ENCODE data around the gene GTPBP4. TPM values are rescaled to one million over a fixed set of nuclear protein-coding genes. Genes with fewer than 3 reads are reported as not detected.
"Not testable (repeated sequence)": the region's sequence is repeated elsewhere in the genome, so short reads cannot be mapped to it uniquely, and the experiment has no call there.

The GTPBP4 gene
- polyA plus RNA-seq, 3 donors: 17.3 to 52.3 (median 23.1) TPM

- WGBS, 3 donors: 89 to 92% (median 91%) methylated on average over 8 of the region's 8 CpGs
Observed at GRCh38 chr10:1066734-1067133, 78.5 kb downstream of the GTPBP4 start.

GRCh38 chr10:1068380-1069361, 80.4 kb downstream of the GTPBP4 start:
- H3K27ac ChIP-seq (ENCODE audit: low read depth, low read length): no peak overlapping the region
- 79 to 90% (median 79%) methylated on average over 10 of the region's 10 CpGs for WGBS, 3 donors

More at GRCh38 chr10:1066734-1067133, 78.5 kb downstream of the GTPBP4 start:
- H3K27ac ChIP-seq (ENCODE audit: low read depth, low read length): not testable (repeated sequence)

Other genes starting within 250 kb of the GTPBP4 start
- 10 to 100 TPM in 1 of 3 donors, 1 to 10 TPM in 2; 7.5 to 15.4 (median 8.8) TPM for gene LARP4B, start 56.7 kb upstream of the GTPBP4 start, polyA plus RNA-seq
- gene IDI2, start 37.4 kb downstream of the GTPBP4 start, polyA plus RNA-seq: under 1 TPM in 1 of 3 donors, not detected in 2; 0.07 TPM
- 10 to 100 TPM; 15.9 to 54.2 (median 49.9) TPM for gene IDI1, start 60.7 kb downstream of the GTPBP4 start, polyA plus RNA-seq
- gene WDR37, start 68.0 kb downstream of the GTPBP4 start, polyA plus RNA-seq: 1 to 10 TPM; 4.2 to 7.6 (median 7.5) TPM